Fibroblast of lung (primary cell): ENCODE data around the gene EPHB6. TPM values are rescaled to one million over a fixed set of nuclear protein-coding genes. Genes with fewer than 3 reads are reported as not detected.

ENCODE experiments used
- DNase-seq, 2 donors: peaks; one replicate each; pipeline versions ENCODE4 v3.0.0 to v3.0.0-alpha.2; 2010; ENCODE audit warnings: low read depth in 2 of 2
- H2AFZ ChIP-seq: 2 replicates; pipeline ENCODE4 v1.5.1; 2012; ENCODE audit warnings: low read length, control low read depth, inconsistent platforms
- H3K27ac ChIP-seq: 2 replicates; pipeline ENCODE4 v1.5.1; 2011; ENCODE audit warnings: low read length, control low read depth; ENCODE audit not compliant: insufficient read depth
- H3K27me3 ChIP-seq: 2 replicates; pipeline ENCODE4 v1.5.1; 2011; ENCODE audit warnings: mild to moderate bottlenecking, low read length; ENCODE audit not compliant: control insufficient read depth, insufficient read depth
- H3K36me3 ChIP-seq: 2 replicates; pipeline ENCODE4 v1.5.1; 2011; ENCODE audit warnings: low read length; ENCODE audit not compliant: control insufficient read depth, insufficient read depth
- H3K4me1 ChIP-seq: 2 replicates; pipeline ENCODE4 v1.5.1; 2011; ENCODE audit warnings: low read length; ENCODE audit not compliant: control insufficient read depth, insufficient read depth; ENCODE audit errors: extremely low read depth
- H3K4me2 ChIP-seq: 2 replicates; pipeline ENCODE4 v1.5.1; 2011; ENCODE audit warnings: low read length, control low read depth; ENCODE audit not compliant: insufficient read depth; ENCODE audit errors: extremely low read depth
- H3K4me3 ChIP-seq, 4 experiments: fragments of 200-600 bp in 1 of 4; sonication (generic) in 1 of 4; replicated peaks in 1 of 4; 2 replicates each; pipeline ENCODE4 v1.5.1; 2011 to 2016; ENCODE audit warnings: low read length in 4 of 4, low read depth in 3 of 4, mild to moderate bottlenecking in 3 of 4, control low read depth in 2 of 4, inconsistent platforms in 1 of 4, mixed read lengths in 1 of 4; ENCODE audit not compliant: insufficient read depth in 1 of 4; ENCODE audit errors: control extremely low read depth in 1 of 4
- H3K79me2 ChIP-seq: 2 replicates; pipeline ENCODE4 v1.5.1; 2012; ENCODE audit warnings: mild to moderate bottlenecking, low read length, inconsistent platforms; ENCODE audit not compliant: control insufficient read depth, insufficient read depth
- H3K9ac ChIP-seq: 2 replicates; pipeline ENCODE4 v1.5.1; 2011; ENCODE audit warnings: mild to moderate bottlenecking, low read length, control low read depth; ENCODE audit not compliant: insufficient read depth
- H3K9me3 ChIP-seq: 2 replicates; pipeline ENCODE4 v1.5.1; 2012; ENCODE audit warnings: low read depth, low read length; ENCODE audit not compliant: control insufficient read depth, insufficient read depth
- H4K20me1 ChIP-seq: 2 replicates; pipeline ENCODE4 v1.5.1; 2011; ENCODE audit warnings: low read length; ENCODE audit not compliant: control insufficient read depth, insufficient read depth; ENCODE audit errors: extremely low read depth
- EZH2 ChIP-seq: IDR thresholded peaks from 2 replicates; pipeline ENCODE4 v1.5.1; 2012; ENCODE audit warnings: low read length, control low read depth, mild to moderate bottlenecking; ENCODE audit errors: missing control alignments
- polyA plus RNA-seq, 2 donors: library from polyadenylated mRNA; depleted of rRNA in 1 of 2; stranded (reverse) in 1 of 2; unstranded in 1 of 2; fragments of >200 nt; gene quantifications; 2 replicates each; pipeline ENCODE4 v1.2.1, GENCODE V29; 2011 to 2012; ENCODE audit warnings: missing spikeins in 1 of 2
- total RNA-seq: library from RNA; depleted of rRNA; stranded (reverse); fragments of >200 nt; gene quantifications from 2 replicates; pipeline ENCODE4 v1.2.1, GENCODE V29; 2014
- TF ChIP-seq, protein P1 (sequence below), 2 donors: IDR thresholded peaks in 1 of 2; conservative IDR thresholded peaks in 1 of 2; 1 replicate in 1 of 2; 2 replicates in 1 of 2; pipeline ENCODE4 v1.5.1; 2011 to 2012; ENCODE audit warnings: low read length in 2 of 2, control low read depth in 1 of 2, inconsistent platforms in 1 of 2, low read depth in 1 of 2, mild to moderate bottlenecking in 1 of 2

The EPHB6 gene
- total and polyA plus RNA-seq, 2 donors (not counting 1 experiment from before 2014, with no cell fraction given) = 1.1 to 4.3 TPM

DNA sequence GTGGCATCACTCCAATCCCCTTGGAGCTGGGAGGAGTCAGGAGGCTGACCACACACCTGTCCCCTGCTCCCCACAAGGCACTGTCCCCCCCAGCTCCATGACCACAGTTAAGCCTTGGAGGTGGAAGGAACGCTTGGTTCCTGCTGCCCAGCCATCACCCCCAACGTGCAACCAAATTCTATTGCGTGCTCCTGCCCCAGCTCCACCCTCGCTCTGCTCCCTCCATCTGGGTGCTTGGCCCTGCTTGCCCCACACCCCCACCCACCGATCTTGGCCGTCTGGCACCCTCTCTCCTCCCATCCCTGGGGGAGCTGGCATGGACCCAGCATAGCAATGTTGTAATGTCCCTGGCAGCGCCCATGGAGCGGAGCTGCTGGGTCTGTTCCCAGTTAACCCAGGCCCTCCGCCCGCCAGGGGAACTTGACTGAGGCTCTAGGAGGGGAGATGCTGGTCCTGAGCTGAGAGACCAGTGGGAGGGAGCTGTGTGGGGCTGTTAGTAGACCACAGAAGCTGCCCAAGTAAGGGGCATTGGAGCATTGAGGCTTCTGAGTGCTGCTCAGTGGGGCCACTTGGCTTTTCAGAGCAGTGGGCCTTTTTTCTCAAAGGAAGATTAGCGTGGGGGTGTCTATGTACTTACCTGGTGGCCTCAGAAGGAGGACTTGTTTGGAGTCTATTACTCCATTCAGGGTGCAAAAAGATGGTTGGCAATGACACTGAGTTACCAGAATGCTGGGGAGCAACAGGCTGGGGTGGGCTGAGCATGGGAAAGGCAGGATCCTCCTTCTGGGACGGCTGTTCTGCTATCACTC is 1.1 kb downstream of the EPHB6 start:
- Histone ChIP-seq H3K4me1 (no peaks in the 10 kb centered on the region), H4K20me1 (no peaks in the 10 kb centered on the region), H3K9me3 (no peaks in the 10 kb centered on the region), H3K4me3 (peak overlapping the region in 2 of 4 experiments; percentile 31 to 63), H2AFZ (no peak overlapping the region), H3K79me2 (no peaks in the 10 kb centered on the region), H3K9ac (no peak overlapping the region), H3K27ac (no peak overlapping the region), H3K27me3 (peaks cover 2% of the 10 kb centered on the region), H3K36me3 (no peaks in the 10 kb centered on the region), H3K4me2 (peak overlapping the region; percentile 9)
- peak; percentile 8 to 21 for DNase-seq
- no peak for TF ChIP-seq EZH2
- TF ChIP-seq, protein P1, sequence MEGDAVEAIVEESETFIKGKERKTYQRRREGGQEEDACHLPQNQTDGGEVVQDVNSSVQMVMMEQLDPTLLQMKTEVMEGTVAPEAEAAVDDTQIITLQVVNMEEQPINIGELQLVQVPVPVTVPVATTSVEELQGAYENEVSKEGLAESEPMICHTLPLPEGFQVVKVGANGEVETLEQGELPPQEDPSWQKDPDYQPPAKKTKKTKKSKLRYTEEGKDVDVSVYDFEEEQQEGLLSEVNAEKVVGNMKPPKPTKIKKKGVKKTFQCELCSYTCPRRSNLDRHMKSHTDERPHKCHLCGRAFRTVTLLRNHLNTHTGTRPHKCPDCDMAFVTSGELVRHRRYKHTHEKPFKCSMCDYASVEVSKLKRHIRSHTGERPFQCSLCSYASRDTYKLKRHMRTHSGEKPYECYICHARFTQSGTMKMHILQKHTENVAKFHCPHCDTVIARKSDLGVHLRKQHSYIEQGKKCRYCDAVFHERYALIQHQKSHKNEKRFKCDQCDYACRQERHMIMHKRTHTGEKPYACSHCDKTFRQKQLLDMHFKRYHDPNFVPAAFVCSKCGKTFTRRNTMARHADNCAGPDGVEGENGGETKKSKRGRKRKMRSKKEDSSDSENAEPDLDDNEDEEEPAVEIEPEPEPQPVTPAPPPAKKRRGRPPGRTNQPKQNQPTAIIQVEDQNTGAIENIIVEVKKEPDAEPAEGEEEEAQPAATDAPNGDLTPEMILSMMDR (conservative IDR thresholded peaks at IDR 0.05 in 1 of 2, IDR thresholded peaks at IDR 0.05 in 1 of 2; ENCODE audit: low read depth in 1 of 2, low read length in 2 of 2) = no peak

DNA sequence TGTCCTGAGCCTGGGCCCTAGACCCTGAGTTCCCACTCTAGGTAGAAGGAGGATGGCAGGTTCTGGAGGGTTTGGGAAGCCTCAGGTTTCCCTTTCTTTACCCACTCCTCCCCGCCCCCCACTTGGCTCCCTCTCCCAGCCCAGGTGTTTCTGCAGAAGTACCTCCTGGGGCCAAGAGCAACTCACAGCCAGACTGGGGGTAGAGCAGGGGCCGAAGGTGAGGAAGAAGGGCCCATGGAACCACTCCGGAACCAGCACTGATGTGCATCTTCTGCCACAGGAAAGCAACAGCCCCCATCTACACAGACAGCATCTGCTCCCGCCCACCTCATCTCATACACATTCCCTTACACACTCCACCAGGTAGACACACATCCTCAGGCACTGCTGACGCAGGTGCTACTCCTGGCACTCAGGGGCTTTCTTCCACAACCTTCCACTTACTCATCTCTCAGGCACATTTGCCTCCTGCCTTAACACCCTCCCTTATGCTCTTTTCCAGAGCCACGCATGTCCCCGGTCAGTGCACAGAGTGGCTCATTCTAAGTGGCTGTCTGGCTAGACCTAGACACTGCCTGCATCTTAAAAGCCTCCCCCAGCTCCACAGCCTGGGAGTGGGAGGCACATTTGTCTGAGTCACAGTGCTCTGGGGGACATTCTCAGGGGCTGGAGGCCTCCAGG is 1.8 kb downstream of the EPHB6 start:
- Histone ChIP-seq H3K36me3 (no peaks in the 10 kb centered on the region), H3K79me2 (no peaks in the 10 kb centered on the region), H3K4me1 (no peaks in the 10 kb centered on the region), H3K4me3 (no peak overlapping the region), H4K20me1 (no peaks in the 10 kb centered on the region), H3K27me3 (peaks cover 2% of the 10 kb centered on the region), H3K9ac (no peak overlapping the region), H2AFZ (no peak overlapping the region), H3K27ac (no peak overlapping the region), H3K9me3 (no peaks in the 10 kb centered on the region), H3K4me2 (no peak overlapping the region)
- DNase-seq = no peak
- TF ChIP-seq, protein P1 (conservative IDR thresholded peaks at IDR 0.05 in 1 of 2, IDR thresholded peaks at IDR 0.05 in 1 of 2; ENCODE audit: low read depth in 1 of 2, low read length in 2 of 2) = no peak
- TF ChIP-seq EZH2 = no peak

DNA sequence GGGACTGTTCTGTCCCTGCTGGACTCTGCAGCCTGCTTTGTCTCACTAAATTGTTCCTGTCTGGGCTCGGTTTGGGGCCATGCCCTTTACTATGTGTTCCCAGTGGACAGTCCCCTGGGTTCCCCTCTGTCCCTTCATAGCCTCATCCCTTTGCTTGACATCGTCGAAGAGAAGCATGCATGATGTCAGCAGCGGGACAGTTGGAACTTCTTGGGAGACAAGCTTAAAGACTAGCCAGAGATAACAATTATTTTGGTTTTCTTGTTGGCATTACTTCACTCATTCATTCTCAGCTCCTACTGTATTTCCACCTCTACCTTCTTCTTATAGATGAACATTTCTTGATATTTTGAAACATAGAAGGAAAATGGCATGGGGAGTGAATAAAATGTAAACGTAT is 2.7 kb downstream of the EPHB6 start:
- TF ChIP-seq EZH2 = no peak
- TF ChIP-seq, protein P1 (conservative IDR thresholded peaks at IDR 0.05 in 1 of 2, IDR thresholded peaks at IDR 0.05 in 1 of 2; ENCODE audit: low read depth in 1 of 2, low read length in 2 of 2) = no peak
- H3K9ac ChIP-seq = no peak overlapping the region
- no peak overlapping the region for H3K4me2 ChIP-seq
- DNase-seq = no peak
- no peak overlapping the region for H3K4me3 ChIP-seq
- H3K36me3 ChIP-seq = no peaks in the 10 kb centered on the region
- H3K79me2 ChIP-seq = no peaks in the 10 kb centered on the region
- H4K20me1 ChIP-seq = no peaks in the 10 kb centered on the region
- no peak overlapping the region for H2AFZ ChIP-seq
- H3K27ac ChIP-seq = no peak overlapping the region
- H3K4me1 ChIP-seq = no peaks in the 10 kb centered on the region
- no peaks in the 10 kb centered on the region for H3K9me3 ChIP-seq
- H3K27me3 ChIP-seq = peaks cover 2% of the 10 kb centered on the region
